GM18511 (cell line): ENCODE data around the gene TNS3.

Source experiments
- ATAC-seq: cut with Tn5 transposase; IDR thresholded peaks from one replicate; pipeline ENCODE4 v1.9.1; 2021; ENCODE audit warnings: mild to moderate bottlenecking, moderate library complexity; ENCODE audit not compliant: unreplicated experiment

The TNS3 gene

GRCh38 chr7:47356261-47356660, 225.7 kb downstream of the TNS3 start:
- no peak for ATAC-seq

GRCh38 chr7:47355684-47356083, 226.2 kb downstream of the TNS3 start:
- no peak for ATAC-seq

GRCh38 chr7:47354831-47355541, 226.9 kb downstream of the TNS3 start:
- no peak for ATAC-seq

GRCh38 chr7:47354071-47354470, 227.8 kb downstream of the TNS3 start:
- no peak for ATAC-seq

GRCh38 chr7:47352394-47352968, 229.4 kb downstream of the TNS3 start:
- no peak for ATAC-seq

GRCh38 chr7:47351233-47352154, 230.4 kb downstream of the TNS3 start:
- ATAC-seq: no peak

- ATAC-seq: no peak
These were observed 231.5 kb downstream of the TNS3 start for GRCh38 chr7:47350425-47350824.

- no peak for ATAC-seq
These were observed 232.5 kb downstream of the TNS3 start for GRCh38 chr7:47349401-47349800.

GRCh38 chr7:47347816-47348385, 234.0 kb downstream of the TNS3 start:
- no peak for ATAC-seq

GRCh38 chr7:47347346-47347745, 234.6 kb downstream of the TNS3 start:
- no peak for ATAC-seq

GRCh38 chr7:47346377-47346914, 235.5 kb downstream of the TNS3 start:
- no peak for ATAC-seq

GRCh38 chr7:47345857-47346298, 236.0 kb downstream of the TNS3 start:
- ATAC-seq: no peak

GRCh38 chr7:47344171-47344955, 237.5 kb downstream of the TNS3 start:
- ATAC-seq: no peak

GRCh38 chr7:47343061-47343455, 238.9 kb downstream of the TNS3 start:
- ATAC-seq: no peak

GRCh38 chr7:47342296-47343060, 239.4 kb downstream of the TNS3 start:
- no peak for ATAC-seq

- no peak for ATAC-seq
These were observed 241.4 kb downstream of the TNS3 start for GRCh38 chr7:47340517-47340916.

GRCh38 chr7:47338026-47338425, 243.9 kb downstream of the TNS3 start:
- ATAC-seq: no peak

GRCh38 chr7:47337531-47337930, 244.4 kb downstream of the TNS3 start:
- ATAC-seq: peak; percentile 94
